NCI-H1417 (cell line): ENCODE measurements around the gene CILP2.

Experiments
- DNase-seq, 3 experiments: peaks; one replicate each; lab custom pipeline; 2025; lab: John Stamatoyannopoulos, UW

CILP2 gene

GRCh38 chr19:19528721-19529490 is 9.2 kb upstream of the CILP2 start, which contains the start of gene YJEFN3:
Gene YJEFN3 (plus strand): TSS chr19:19528911. CDS start chr19:19528933, 22 bp downstream.
- no peak for DNase-seq

GRCh38 chr19:19529783-19530422 is 8.2 kb upstream of the CILP2 start:
- no peak for DNase-seq

- DNase-seq = no peak
Observed at GRCh38 chr19:19530423-19530804, 7.7 kb upstream of the CILP2 start.

GRCh38 chr19:19530889-19531288 is 7.2 kb upstream of the CILP2 start:
- no peak for DNase-seq

- DNase-seq = peak; percentile 65 to 78 (median 67)
Observed at GRCh38 chr19:19531951-19532805, 5.9 kb upstream of the CILP2 start.

- no peak for DNase-seq
Observed at GRCh38 chr19:19532806-19533701, 5.0 kb upstream of the CILP2 start.

GRCh38 chr19:19533841-19534240 is 4.2 kb upstream of the CILP2 start:
- DNase-seq = peak in 1 of 3 experiments; percentile 19

- no peak for DNase-seq
Observed at GRCh38 chr19:19534556-19535265, 3.4 kb upstream of the CILP2 start.

- DNase-seq = no peak
Observed at GRCh38 chr19:19535311-19536191, 2.5 kb upstream of the CILP2 start.

- DNase-seq = no peak
Observed at GRCh38 chr19:19537075-19538048, 703 bp upstream of the CILP2 start.

- DNase-seq = no peak
Observed at GRCh38 chr19:19538785-19539166, 711 bp downstream of the CILP2 start.

GRCh38 chr19:19539698-19540063 is 1.6 kb downstream of the CILP2 start:
- no peak for DNase-seq

- no peak for DNase-seq
Observed at GRCh38 chr19:19540064-19540714, 2.1 kb downstream of the CILP2 start.

- DNase-seq = peak in 1 of 3 experiments; percentile 19
Observed at GRCh38 chr19:19540715-19541515, 2.9 kb downstream of the CILP2 start.

- DNase-seq = no peak
Observed at GRCh38 chr19:19541616-19542015, 3.6 kb downstream of the CILP2 start.

- DNase-seq = no peak
Observed at GRCh38 chr19:19542507-19542906, 4.4 kb downstream of the CILP2 start.

GRCh38 chr19:19543101-19543500 is 5.0 kb downstream of the CILP2 start:
- DNase-seq = no peak
